BE2C (cell line): ENCODE data around the gene TMEM151B.
A peak's percentile ranks its signal among the peaks of the same experiment; 100 is the strongest.

Experiments
- DNase-seq: peaks from one replicate; pipeline ENCODE4 v3.0.0-alpha.2; 2020
- H3K27me3 ChIP-seq: fragments of 250-450 bp; sonication (Bioruptor Pico); 2 replicates; pipeline ENCODE4 v1.5.1; 2020; ENCODE audit warnings: mild to moderate bottlenecking
- H3K36me3 ChIP-seq: fragments of 250-450 bp; sonication (Bioruptor Pico); 2 replicates; pipeline ENCODE4 v1.5.1; 2020; ENCODE audit warnings: mild to moderate bottlenecking
- H3K4me1 ChIP-seq: fragments of 250-450 bp; sonication (Bioruptor Pico); 2 replicates; pipeline ENCODE4 v1.5.1; 2020
- H3K4me3 ChIP-seq: 2 replicates; pipeline ENCODE4 v1.5.1; 2011; ENCODE audit warnings: low read depth, low read length
- H3K9me3 ChIP-seq: fragments of 250-450 bp; sonication (Bioruptor Pico); 2 replicates; pipeline ENCODE4 v1.5.1; 2020
- TF ChIP-seq, protein P1 (sequence below): IDR thresholded peaks from 2 replicates; pipeline ENCODE4 v1.5.1; 2012; ENCODE audit warnings: mild to moderate bottlenecking, low read depth, low read length

Gene TMEM151B

GRCh38 chr6:44338228-44339122 lies 68.2 kb downstream of the TMEM151B start:
- no peaks in the 10 kb centered on the region for H3K9me3 ChIP-seq

DNA sequence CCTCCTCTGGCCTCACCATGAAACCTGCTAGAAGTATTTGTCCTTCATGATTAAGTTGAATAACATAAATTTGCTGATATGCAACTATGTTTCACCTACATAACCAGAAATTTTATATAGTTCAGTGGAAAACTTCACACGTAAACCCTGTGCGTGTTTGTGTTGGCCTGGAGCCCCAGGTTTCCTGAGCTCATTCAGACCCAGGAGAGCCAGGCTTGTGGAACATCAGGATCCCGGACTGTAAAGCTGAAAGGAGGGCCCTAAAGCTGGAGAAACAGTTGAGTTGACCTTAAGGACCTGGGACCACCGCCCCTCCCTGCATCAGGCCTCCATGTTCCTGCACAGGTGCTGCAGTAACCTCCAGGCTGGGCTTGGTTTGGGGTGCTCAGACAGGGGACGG lies 69.1 kb downstream of the TMEM151B start:
- DNase-seq, result no peak
- TF ChIP-seq, protein P1, sequence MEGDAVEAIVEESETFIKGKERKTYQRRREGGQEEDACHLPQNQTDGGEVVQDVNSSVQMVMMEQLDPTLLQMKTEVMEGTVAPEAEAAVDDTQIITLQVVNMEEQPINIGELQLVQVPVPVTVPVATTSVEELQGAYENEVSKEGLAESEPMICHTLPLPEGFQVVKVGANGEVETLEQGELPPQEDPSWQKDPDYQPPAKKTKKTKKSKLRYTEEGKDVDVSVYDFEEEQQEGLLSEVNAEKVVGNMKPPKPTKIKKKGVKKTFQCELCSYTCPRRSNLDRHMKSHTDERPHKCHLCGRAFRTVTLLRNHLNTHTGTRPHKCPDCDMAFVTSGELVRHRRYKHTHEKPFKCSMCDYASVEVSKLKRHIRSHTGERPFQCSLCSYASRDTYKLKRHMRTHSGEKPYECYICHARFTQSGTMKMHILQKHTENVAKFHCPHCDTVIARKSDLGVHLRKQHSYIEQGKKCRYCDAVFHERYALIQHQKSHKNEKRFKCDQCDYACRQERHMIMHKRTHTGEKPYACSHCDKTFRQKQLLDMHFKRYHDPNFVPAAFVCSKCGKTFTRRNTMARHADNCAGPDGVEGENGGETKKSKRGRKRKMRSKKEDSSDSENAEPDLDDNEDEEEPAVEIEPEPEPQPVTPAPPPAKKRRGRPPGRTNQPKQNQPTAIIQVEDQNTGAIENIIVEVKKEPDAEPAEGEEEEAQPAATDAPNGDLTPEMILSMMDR, result no peak
- H3K4me1 ChIP-seq, result peaks cover 21% of the 10 kb centered on the region
- H3K27me3 ChIP-seq, result no peaks in the 10 kb centered on the region
- no peak overlapping the region for H3K4me3 ChIP-seq
- H3K9me3 ChIP-seq, result no peaks in the 10 kb centered on the region
- no peaks in the 10 kb centered on the region for H3K36me3 ChIP-seq

More at GRCh38 chr6:44338228-44339122, 68.2 kb downstream of the TMEM151B start:
- no peaks in the 10 kb centered on the region for H3K27me3 ChIP-seq
- peaks cover 22% of the 10 kb centered on the region for H3K4me1 ChIP-seq
- no peaks in the 10 kb centered on the region for H3K36me3 ChIP-seq
- TF ChIP-seq, protein P1, result peak; percentile 81
- H3K4me3 ChIP-seq, result no peak overlapping the region
- peak; percentile 73 for DNase-seq

DNA sequence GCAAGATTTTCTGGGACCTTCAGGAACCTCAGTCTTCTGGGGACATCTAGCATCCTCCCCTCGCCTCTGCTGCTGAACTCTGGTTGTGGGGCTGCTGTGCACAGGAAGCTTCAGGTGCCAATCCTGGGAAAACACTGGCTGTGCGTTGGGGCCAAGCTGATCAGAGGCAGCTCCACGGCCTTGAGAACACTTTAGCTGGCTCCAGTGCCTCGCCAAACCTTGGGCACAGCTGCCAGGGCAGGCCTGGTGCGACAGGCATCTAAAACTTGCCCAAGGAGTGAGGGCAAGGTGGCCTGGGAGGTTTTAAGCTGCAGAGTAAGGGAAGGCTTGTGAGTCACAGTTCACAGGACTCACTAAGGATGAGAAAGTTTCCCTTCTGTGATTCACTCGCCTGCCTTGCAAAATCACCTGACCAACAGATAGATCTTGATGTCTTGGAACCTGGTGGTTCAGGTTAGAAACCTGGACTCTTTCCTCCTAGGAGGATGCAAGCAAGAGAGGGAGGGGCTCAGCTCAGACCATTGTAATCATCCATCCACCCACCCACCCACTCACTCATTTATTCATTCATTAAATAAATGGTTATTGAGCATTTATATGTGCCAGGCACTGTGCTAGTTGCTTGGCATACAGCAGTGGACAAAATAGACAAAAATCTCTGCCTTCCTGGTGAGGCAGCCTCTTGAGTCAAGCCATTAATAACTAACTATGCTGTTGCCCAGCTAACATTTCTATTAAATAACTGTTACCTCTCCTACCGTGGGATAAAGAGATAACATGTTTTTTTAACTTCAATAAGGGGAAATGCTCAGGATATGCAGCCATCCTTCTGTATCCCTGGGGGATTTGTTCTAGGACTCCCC lies 69.7 kb downstream of the TMEM151B start:
- no peak for DNase-seq
- Histone ChIP-seq H3K9me3 (no peaks in the 10 kb centered on the region), H3K27me3 (no peaks in the 10 kb centered on the region), H3K4me3 (no peak overlapping the region), H3K36me3 (no peaks in the 10 kb centered on the region), H3K4me1 (peaks cover 21% of the 10 kb centered on the region)
- TF ChIP-seq, protein P1, result no peak

- TF ChIP-seq, protein P1, result no peak
- H3K4me3 ChIP-seq, result peak overlapping the region; percentile 9
- peak; percentile 66 for DNase-seq
- H3K4me1 ChIP-seq, result peaks cover 21% of the 10 kb centered on the region
- no peaks in the 10 kb centered on the region for H3K27me3 ChIP-seq
- H3K9me3 ChIP-seq, result no peaks in the 10 kb centered on the region
- H3K36me3 ChIP-seq, result no peaks in the 10 kb centered on the region
These were observed 71.0 kb downstream of the TMEM151B start for GRCh38 chr6:44341095-44341890.

DNA sequence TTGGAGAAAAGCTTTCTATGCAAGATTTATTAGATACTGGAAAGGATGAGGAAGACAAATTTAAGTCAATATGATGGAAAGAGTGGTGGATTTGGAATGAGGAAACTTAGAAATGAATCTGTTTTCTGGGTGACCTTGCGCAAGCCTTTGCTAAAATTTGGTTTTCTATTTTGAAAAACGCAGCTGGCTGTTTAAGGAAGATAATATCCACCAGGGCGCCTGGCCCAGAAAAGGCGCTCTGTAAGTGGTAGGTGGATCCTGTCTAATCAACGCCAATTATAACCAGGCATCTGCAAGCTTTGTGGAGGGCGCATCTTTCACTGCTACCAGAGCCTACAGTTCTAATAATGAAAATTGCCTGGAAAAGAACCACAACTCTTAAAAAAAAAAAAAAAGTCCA lies 71.8 kb downstream of the TMEM151B start:
- Histone ChIP-seq H3K4me1 (peaks cover 21% of the 10 kb centered on the region), H3K36me3 (no peaks in the 10 kb centered on the region), H3K27me3 (no peaks in the 10 kb centered on the region), H3K4me3 (peak overlapping the region; percentile 39), H3K9me3 (no peaks in the 10 kb centered on the region)
- DNase-seq, result peak; percentile 73
- TF ChIP-seq, protein P1, result no peak
